Measurements from ENCODE around the gene FBXO3.
"Not testable (repeated sequence)": the region's sequence is repeated elsewhere in the genome, so short reads cannot be mapped to it uniquely, and the experiment has no call there.

The FBXO3 gene

DNA sequence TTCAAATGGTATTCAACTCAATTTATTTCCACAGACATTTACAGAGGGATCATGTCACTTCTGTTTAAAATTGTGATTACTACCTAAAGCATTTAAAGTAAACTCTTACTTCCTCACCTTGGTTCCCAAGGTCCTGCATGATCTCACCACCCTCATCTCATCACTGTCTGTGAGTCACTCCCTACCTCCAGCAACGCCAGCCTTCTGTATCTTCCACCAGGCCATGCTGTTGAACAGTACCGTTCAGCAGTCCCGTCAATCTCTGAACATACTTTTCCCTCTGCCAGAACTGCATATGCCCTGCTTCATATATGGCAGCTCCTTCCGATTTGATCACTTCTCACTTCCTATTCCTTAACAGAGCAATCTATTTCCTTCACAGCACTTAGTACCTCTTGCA is 2.0 kb downstream of the FBXO3 start:
- no peak for DNase-seq (ENCODE audit: low spot score)

GRCh38 chr11:33770236-33770635 is 4.1 kb downstream of the FBXO3 start:
- no peak for DNase-seq (ENCODE audit: low spot score)

DNA sequence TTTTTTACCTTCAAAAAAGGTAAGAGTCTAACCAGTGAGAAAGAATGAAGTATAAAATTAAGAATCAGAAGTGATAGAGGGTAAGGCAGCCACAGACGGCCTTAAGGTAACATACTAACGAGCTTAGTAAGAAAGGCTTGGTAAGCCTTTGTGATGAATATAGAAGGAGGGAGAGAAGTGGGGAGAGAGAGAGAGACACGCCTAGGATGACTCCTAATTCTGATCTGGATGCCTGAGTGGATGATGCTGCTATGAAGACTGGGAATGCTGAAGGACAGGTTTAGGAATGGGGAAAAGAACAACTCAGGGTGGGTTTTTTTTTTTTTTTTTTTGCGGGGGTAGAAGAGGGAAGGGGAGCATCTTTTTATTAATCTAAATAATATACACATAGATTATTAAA is 4.8 kb downstream of the FBXO3 start:
- no peak for DNase-seq (ENCODE audit: low spot score)

- DNase-seq (ENCODE audit: low spot score): no peak
These were observed 6.7 kb downstream of the FBXO3 start for GRCh38 chr11:33767624-33768023.

DNA sequence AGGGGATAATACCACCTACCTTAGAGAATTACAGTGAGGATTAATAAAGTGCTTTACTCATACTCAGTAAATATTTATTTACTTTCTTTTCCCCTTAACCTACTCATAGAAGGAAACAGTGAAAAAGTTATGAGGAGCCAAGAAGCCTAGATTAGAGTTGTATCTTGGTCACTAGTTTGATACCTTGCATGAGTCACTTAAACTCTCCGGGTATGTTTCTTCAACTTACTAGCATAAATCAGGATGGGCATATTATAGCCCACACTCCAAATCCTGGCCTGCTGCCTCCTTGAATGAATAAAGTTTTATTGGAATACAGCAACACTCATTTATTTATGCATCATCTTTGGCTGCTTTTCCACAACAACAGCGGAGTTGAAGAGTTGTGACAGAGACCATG is 8.2 kb downstream of the FBXO3 start:
- no peak for DNase-seq (ENCODE audit: low spot score)

- DNase-seq (ENCODE audit: low spot score): no peak
These were observed 12.8 kb downstream of the FBXO3 start for GRCh38 chr11:33761471-33761870.

DNA sequence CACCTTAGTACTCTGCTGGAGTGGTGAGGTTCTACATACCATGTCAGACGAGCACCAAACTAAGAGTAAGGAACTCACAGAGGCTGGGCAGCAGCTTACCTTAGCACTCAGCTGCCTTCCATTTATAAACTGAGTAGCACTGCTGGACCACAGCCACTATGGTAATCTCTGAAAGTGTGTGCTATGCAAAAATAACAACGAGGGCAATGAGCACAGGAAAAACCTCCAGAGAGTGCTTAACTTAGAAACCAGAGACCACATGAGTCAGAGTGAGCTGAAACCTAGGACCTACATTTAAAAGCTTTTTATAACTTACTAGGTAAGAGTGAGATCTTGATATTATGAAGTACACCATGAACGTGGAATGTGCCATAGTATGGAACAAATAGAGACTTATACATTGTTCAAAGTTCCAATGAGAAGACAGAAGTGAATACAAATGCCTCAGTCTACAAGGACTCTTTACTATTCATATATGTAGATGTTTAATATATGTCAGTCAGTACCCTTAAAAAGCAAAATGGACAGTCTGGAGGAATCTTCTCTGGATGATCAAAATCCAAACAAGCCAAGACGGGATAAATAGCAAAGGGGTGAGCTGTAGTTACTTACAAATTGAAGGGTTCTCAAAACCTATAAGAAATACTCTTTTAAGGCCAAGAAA is 20.9 kb downstream of the FBXO3 start:
- no peak for DNase-seq (ENCODE audit: low spot score)

DNA sequence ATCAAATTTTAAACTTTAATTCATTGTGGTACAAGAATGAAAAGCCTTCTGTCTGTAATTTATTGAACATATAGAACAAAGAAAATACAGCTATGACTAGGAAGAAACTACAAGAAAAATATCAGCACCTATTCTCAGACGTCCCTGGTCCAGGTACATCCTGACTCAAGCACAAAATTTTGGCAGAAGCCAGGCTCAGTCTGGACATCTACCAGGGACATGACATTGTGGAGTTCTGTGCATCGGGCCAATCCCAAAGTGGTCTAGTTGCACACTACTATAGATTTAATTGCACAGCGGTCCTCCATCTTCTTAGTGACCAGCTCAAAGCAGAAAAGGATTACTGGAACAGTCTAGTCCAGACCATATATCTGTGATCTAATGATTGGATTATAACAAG is 22.4 kb downstream of the FBXO3 start:
- no peak for DNase-seq (ENCODE audit: low spot score)

DNA sequence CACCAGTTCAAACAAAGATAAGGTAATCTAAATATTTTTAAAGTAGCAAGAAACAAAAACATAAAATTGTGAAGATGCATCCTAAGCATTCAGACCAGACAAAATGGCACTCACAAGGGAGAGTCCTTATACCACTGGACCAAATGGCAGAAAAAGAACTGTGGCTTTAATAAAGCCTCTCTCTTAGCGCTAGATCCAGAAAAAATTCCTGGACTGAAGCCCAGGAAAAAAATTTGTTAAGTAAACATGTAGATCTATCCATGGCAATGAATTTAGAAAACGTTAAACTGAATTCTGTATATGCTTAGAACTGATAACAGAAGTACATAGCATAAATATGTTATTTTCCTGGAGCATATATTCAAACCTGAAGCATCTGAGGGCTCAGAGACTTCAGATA is 26.3 kb downstream of the FBXO3 start:
- no peak for DNase-seq (ENCODE audit: low spot score)

GRCh38 chr11:33743291-33743690 is 31.0 kb downstream of the FBXO3 start:
- DNase-seq (ENCODE audit: low spot score): no peak

DNA sequence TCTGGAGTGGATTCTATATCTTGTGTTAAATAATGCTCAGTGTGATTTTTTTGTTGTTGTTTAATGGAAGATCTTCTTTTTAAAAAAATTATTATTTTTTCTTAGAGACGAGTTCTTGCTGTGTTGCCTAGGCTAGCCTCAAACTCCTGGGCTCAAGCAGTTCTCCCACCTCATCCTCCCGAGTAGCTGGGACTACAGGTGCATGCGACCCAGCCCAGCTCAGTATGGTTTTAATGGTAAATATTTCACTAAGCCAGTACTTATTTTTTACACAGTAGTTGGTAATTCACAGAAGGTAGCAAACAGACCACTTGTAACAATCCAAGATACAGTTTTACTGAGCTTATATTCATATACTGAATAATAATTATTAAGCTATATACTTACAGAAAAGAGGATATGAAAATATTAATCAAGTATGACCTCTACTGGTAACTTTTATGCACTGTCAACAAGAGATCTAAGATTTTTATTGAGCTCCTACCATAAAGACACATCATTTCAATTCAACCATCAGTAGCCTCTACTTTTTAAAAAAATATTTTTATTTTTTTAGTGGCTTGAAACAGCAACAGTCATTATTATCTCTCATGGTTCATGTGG is 32.0 kb downstream of the FBXO3 start:
- DNase-seq (ENCODE audit: low spot score): no peak

GRCh38 chr11:33741806-33742205 is 32.5 kb downstream of the FBXO3 start:
- no peak for DNase-seq (ENCODE audit: low spot score)

DNA sequence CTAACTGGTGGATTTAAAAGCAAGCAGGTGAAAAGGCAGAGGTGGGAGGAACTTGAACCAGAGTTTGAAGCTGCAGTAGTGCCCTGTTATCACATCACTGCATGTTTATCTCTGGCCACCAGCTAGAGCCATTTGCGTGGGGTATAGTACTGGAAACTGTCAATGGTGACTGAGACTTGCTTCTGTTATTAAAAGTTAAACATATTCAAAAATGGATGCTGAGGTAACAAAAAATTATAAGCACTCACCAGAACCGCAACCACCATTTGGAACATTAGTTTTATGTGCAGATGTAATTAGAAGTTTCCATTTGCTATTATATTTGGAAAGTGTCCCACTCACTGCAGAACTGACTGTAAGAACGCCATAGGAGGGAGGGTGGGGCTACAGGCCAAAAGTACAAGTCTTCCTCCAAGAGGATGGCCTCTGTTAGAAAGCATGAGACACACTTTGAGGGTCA is 36.9 kb downstream of the FBXO3 start:
- no peak for DNase-seq (ENCODE audit: low spot score)

DNA sequence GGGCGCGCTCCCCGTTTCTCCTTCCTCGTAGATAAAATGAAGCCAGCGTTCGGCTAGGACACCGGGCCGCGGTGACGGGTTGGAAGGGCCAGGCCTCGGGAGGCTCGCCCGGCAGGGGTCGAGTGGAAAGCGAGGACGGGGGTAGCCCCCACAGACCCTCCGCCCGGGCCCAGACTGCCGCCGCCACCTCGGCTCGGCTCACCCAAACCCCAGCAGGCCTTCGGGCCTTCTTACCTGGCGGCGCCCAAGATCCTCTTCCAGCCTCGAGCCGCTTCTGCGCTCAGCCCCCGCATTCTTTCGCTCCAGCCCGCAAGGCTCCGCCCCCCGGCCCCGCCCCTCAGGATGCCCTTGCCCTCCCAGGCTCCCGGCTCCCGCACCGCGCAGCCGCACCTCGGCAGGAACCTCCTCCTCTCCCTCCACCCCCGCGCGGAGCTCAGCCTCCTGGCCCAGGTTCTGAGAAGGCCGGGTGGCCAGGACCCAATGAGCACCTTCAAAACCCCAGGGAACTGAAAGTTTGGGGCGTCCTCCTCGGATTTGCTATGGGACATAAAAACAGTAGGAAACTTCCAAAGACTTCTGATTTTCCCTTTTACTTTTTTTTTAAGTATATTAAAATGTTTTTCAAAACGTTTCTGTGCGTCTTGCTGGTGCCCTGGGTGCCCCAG is 38.0 kb downstream of the FBXO3 start, which contains the start of gene CD59:
TSS of gene CD59 (minus strand) at position 276 of the 665 bp plus-strand sequence. CDS start 13,978 bp downstream, outside the sequence.
- peak; percentile 83 for DNase-seq (ENCODE audit: low spot score)

GRCh38 chr11:33735271-33736147 is 38.8 kb downstream of the FBXO3 start:
- DNase-seq (ENCODE audit: low spot score): no peak

DNA sequence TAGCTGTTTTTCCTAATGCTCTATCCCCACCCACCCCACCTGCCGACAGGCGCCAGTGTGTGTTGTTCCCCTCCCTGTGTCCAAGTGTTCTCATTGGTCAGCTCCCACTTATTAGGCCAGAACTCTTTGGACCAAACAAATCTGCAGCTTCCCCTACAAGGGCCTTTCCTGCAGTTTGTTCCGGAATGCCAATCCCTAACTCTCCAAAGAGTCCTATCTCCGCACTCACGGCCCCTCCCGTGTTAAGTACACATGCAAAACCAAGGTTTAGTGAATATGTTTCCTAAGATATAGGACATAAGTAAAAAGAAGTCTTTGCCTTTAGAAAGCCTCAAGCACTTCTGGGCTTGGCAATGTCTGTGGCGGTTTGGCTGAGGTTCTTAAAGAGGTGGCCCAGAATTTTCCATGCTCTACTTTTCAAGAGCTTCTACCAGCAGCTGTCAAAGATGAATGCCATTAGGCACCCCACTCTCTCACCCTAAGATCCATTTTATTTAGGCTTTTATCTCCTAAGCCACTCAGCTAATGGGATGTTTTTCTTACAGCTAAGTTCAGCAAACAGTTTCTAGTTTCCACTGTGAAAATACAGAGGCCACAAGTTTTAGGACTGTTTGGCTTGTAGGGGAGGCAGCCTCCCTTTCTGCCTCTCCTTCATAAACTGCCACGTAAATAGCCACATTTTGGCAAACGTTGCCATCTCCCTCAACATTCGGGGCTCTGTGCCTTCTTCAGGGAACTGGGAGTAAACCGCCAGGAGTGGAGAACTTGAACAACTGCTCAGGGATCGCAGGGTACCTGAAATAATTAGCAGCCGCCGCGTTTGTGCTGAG is 39.7 kb downstream of the FBXO3 start:
- DNase-seq (ENCODE audit: low spot score): no peak

DNA sequence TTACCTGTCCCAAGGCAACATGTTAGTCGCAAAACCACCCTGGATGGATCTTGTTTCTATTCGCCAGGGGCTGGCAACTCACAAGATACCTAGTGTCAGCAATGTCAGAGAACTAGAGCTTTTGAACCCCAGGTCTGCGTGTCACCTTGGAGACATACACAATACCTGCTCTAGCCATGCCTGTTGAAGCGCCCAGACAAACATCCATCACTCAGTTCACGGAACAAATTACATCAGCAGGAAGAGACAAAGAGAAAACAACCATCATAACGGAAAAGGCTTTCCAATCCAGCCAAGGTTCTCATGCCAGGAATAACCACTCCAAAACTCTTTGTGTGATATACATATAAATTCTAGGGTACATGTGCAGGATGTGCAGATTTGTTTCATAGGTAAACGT is 40.3 kb downstream of the FBXO3 start:
- DNase-seq (ENCODE audit: low spot score): no peak

GRCh38 chr11:33731723-33732531 is 42.4 kb downstream of the FBXO3 start:
- DNase-seq (ENCODE audit: low spot score): no peak

DNA sequence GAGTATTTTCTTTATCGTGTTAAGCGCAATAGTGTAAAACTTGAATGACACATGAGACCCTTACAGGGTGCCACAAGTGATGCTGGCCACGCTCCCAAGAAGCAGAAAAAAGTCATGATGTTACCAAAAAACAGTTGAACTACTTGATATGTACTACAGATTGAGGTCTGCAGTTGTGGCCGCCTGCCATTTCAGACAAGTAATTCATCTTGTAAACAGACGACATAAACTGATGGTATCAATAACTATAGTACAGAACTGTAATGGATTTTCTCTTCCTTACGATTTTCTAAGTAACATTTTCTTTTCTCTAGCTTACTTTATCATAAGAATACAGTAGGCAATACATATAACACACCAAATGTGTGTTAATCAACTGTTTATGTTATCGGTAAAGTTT is 43.6 kb downstream of the FBXO3 start:
- DNase-seq (ENCODE audit: low spot score): no peak

GRCh38 chr11:33729072-33729664 is 45.2 kb downstream of the FBXO3 start:
- DNase-seq (ENCODE audit: low spot score): not testable (repeated sequence)
